Right forelimb (tissue), 1 donor: ENCODE results near the gene DYNC1LI2.
"Not testable (repeated sequence)": the region's sequence is repeated elsewhere in the genome, so short reads cannot be mapped to it uniquely, and the experiment has no call there.

ENCODE experiments used
- DNase-seq: peaks from one replicate; pipeline ENCODE4 v3.0.0-alpha.2; 2018

Gene DYNC1LI2

DNA sequence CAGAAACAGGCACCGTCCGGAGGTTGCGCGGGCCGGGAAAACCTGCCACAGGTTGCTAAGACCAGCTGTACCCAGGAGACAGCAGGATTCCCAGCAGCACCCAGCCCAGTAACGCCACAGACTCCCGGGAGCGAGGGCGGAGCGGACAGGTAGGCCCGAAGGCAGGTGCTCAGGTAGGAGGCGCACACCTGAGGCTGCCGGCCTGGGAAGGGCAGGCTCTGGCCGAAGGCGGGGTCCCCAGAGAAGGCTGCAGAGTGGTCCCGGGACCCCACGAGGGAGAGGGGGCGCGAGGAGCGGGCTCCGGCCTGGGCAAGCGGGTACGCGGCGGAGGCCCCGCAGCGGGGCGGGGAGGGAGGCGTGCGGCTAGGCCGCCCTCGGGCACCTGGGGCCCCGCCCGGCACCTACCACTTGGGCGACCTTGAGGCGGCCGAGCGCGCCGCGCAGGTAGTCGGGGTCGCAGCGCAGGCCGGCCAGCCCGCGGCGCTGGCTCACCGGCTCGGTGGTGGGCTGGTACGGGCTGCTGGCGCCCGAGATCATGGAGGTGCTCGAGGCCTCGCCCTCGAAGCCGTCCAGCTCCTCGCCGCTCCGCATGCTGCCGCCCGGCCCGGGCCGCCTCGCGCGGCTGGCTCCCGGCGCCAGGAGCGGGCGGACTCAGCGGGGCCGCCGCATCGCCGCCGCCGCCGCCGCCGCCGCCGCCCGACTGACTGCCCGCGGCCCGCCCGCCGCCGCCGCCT is 55.3 kb downstream of the DYNC1LI2 start:
- no peak for DNase-seq

DNA sequence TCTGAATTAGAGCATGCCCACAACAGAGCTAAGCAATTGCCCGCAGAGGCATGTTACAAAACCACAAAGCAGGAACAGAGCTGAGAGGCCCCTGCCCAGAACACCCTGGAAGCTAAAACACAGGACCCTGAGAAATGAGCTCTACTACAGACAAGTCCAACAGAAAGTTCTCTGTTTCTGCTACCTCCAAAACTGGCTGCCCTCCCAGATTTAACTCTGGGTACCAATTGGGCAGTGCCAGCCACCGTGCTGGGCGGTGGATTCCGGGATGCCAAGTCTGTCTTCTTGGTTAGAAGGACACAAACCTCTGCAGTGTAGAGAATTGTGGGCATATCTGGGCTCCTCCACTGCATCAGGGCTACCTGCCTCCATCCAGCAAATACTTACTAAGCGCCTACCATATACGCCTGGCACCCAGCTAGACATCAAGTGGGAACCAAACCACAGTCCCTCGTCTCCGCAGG is 55.9 kb downstream of the DYNC1LI2 start:
- DNase-seq: no peak

GRCh38 chr16:66693149-66693548 is 58.3 kb downstream of the DYNC1LI2 start:
- DNase-seq: no peak

DNA sequence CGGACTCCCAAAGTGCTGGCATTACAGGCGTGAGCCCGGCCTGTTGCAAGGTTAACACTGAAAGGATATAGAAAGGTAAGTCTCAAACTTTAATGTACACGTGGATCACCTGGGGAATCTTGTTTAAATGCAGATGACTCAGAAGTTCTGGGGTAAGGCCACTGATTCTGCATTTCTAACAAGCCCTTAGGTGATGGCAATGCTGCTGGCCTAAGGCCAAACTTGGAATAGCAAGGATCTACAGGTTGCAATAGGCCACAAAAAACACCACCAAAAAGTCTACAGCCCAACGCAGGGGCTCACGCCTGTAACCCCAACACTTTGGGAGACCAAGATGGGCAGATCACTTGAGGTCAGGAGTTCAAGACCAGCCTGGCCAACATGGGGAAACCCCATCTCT is 59.1 kb downstream of the DYNC1LI2 start:
- no peak for DNase-seq

DNA sequence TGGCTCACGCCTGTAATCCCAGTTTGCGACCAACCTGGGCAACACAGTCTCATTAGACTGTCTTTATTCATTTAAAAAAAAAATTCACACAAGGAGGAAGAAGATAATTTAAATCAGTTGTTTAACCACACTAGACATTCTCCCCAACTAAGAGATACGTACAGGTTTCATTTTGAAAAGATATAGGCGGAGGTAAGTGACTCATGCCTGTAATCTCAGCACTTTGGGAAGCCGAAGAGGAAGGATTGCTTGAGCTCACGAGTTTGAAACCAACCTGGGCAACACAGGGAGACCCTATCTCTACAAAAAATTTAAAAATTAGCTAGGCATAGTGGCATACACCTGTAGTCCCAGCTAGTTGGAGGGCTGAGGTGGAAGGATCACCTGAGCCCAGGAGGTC is 60.2 kb downstream of the DYNC1LI2 start:
- no peak for DNase-seq

- DNase-seq: no peak
These were observed 61.1 kb downstream of the DYNC1LI2 start for GRCh38 chr16:66690106-66690847.

DNA sequence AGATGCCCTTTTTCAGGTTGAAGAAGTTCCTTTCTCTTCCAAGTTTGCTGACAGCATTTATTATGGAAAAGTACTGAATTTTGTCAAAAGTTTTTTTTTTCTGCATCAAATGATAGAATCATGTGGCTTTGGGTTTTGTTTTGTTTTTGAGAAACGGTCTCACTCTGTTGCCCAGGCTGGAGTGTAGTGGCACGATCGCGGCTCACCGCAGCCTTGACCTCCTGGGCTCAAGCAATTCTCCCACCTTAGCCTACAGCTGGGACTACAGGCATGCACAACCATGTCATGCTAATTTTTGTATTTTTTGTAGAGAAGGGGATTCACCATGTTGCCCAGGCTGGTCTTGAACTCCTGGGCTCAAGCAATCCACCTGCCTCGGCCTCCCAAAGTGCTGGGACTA is 62.1 kb downstream of the DYNC1LI2 start:
- no peak for DNase-seq

GRCh38 chr16:66687906-66688625 is 63.3 kb downstream of the DYNC1LI2 start:
- DNase-seq: no peak

- not testable (repeated sequence) for DNase-seq
These were observed 65.8 kb downstream of the DYNC1LI2 start for GRCh38 chr16:66685501-66686115.

DNA sequence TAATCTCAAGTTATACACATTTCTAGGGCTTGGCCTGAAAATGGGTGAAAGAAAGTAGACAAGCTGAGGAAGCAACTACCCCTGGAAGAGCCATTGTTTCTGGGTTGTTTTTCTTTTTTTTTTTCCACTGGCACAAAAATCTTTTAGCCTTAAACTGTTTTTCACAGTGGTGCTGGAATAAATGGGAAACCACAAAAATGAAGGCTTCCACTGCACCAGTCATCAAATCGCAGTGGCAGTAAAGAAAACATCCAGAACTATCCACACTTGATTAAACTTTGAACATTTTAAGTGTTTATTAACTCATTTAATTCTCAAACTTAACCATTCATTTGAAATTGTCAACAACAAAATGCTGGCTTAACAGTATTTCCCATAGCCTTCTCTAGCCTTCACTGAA is 69.1 kb downstream of the DYNC1LI2 start:
- DNase-seq: no peak

GRCh38 chr16:66681676-66682075 is 69.7 kb downstream of the DYNC1LI2 start:
- DNase-seq: no peak

DNA sequence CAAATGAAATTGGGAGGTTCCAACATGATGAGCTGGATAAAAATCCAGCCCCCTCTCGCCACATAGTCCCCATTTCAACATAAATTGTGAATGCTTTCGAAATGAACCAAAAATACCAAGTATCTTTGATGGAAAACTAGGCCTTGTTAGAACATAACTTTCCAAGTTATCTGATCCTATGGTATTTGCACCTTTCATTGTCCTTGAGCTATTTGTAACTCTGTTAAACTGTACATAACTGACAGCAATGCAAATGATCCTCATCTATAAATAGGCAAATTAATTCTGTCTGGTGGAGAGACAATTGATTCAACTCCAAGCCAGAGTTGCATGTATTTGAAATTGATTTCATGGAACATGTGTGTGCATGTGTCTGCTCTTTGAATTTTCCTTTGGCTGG is 73.1 kb downstream of the DYNC1LI2 start:
- DNase-seq: no peak

DNA sequence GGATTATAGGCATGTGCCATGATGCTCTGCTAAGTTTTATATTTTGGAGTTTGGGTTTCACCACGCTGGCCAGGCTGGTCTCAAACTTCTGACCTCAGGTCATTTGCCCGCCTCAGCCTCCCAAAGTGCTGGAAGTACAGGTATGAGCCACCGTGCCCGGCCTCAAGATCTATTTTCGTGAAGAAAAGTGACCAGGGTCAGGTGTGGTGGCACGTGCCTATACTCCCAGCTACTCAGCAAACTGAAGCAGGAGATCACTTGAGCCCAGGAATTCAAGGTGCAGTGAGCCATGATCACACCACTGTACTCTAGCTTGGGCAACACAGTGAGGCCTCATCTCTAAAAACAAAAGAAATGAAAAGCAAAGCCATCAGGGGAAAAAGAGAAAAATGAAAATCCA is 73.6 kb downstream of the DYNC1LI2 start:
- no peak for DNase-seq

GRCh38 chr16:66677179-66677578 is 74.2 kb downstream of the DYNC1LI2 start:
- no peak for DNase-seq

GRCh38 chr16:66676599-66676998 is 74.8 kb downstream of the DYNC1LI2 start:
- no peak for DNase-seq

GRCh38 chr16:66673691-66674090 is 77.7 kb downstream of the DYNC1LI2 start:
- no peak for DNase-seq
